ENCODE results near the gene SCAMP3. TPM values are rescaled to one million over a fixed set of nuclear protein-coding genes. Genes with fewer than 3 reads are reported as not detected.
A peak's percentile ranks its signal among the peaks of the same experiment; 100 is the strongest.
"Not testable (repeated sequence)": the region's sequence is repeated elsewhere in the genome, so short reads cannot be mapped to it uniquely, and the experiment has no call there.

SCAMP3 gene
- total RNA-seq, 4 donors from 2014 or later = 54.5 to 91.1 (median 65.2) TPM

DNA sequence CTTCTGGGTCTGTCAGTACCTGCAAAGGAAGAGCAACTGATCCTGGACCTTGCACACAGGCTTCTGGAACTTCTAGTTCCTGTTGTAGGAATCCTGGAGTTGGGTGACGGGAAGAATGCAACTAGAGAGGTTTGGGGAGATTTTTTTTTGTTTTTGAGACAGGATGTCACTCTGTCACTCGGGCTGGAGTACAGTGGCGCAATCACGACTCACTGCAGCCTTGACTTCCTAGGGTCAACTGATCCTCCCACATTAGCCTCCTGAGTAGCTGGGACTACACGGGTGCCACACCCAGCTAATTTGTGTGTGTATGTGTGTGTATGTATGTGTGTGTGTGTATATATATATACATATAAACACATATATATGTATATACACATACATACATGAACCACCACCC lies 25.7 kb downstream of the SCAMP3 start:
- no peak for DNase-seq (ENCODE audit: low spot score in 2 of 2)
- no peak overlapping the region for H3K4me3 ChIP-seq
- no peak overlapping the region for H3K27ac ChIP-seq
- TF ChIP-seq POLR2A (IDR thresholded peaks at IDR 0.05) = no peak
- TF ChIP-seq, protein P1, sequence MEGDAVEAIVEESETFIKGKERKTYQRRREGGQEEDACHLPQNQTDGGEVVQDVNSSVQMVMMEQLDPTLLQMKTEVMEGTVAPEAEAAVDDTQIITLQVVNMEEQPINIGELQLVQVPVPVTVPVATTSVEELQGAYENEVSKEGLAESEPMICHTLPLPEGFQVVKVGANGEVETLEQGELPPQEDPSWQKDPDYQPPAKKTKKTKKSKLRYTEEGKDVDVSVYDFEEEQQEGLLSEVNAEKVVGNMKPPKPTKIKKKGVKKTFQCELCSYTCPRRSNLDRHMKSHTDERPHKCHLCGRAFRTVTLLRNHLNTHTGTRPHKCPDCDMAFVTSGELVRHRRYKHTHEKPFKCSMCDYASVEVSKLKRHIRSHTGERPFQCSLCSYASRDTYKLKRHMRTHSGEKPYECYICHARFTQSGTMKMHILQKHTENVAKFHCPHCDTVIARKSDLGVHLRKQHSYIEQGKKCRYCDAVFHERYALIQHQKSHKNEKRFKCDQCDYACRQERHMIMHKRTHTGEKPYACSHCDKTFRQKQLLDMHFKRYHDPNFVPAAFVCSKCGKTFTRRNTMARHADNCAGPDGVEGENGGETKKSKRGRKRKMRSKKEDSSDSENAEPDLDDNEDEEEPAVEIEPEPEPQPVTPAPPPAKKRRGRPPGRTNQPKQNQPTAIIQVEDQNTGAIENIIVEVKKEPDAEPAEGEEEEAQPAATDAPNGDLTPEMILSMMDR (IDR thresholded peaks at IDR 0.05) = no peak
- no peak for TF ChIP-seq EP300 (IDR thresholded peaks at IDR 0.05)
- WGBS, 2 donors = 78 to 82% methylated on average over 5 of the region's 5 CpGs
- H3K4me1 ChIP-seq = peaks cover 0 to 28% (median 3%) of the 10 kb centered on the region in 4 donors
- peaks cover 0 to 46% (median 4%) of the 10 kb centered on the region in 3 donors for H3K36me3 ChIP-seq
- no peaks in the 10 kb centered on the region for H3K27me3 ChIP-seq
- H3K9me3 ChIP-seq = no peaks in the 10 kb centered on the region

DNA sequence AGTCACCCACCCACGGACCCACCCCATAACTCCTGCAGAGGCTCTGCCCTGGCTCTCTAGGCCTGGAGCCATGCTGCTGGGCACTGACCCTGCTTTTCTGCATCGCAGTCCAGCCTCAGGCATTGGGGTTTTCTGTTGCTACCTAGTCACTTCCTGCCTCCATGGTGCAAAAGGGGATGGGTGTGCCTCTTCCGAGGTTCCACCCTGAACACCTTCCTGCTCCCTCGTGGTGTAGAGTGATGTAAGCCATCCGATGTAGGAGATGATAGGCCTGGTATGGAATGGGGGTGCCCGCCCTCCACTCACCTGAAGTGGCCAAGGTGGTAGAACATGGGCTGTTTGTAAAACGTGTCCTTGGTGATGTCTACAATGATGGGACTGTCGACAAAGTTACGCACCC lies 26.8 kb downstream of the SCAMP3 start:
- WGBS, 2 donors = 87 to 94% methylated on average over 5 to 6 of the region's 9 CpGs
- not testable (repeated sequence) for H3K27ac ChIP-seq; H3K27me3 ChIP-seq; H3K4me3 ChIP-seq; DNase-seq (ENCODE audit: low spot score in 2 of 2); H3K9me3 ChIP-seq
- Histone ChIP-seq H3K36me3 (peaks cover 0 to 46% (median 4%) of the 10 kb centered on the region in 3 donors), H3K4me1 (peaks cover 0 to 25% (median 0%) of the 10 kb centered on the region in 4 donors)

DNA sequence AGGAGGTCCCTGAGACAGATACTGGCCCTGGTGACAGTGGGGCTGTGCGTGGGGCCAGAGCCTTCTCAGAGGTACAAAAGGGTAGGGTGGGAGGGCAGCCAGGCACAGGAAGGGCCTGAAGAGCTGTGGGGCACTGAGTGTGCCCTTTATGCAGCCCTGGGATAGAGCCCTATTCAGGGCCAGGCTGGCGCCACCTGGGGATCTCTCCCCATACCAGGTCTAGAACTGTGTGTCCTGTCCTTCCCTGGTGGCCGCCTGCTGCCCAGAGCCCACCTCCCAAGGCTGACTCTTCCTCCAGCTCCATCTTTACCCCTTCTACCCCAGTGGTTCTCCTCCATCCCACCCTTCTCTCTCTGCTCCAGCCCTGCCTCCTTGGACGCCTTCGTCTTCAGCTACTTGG lies 28.7 kb downstream of the SCAMP3 start:
- not testable (repeated sequence) for H3K27ac ChIP-seq; H3K9me3 ChIP-seq; H3K27me3 ChIP-seq; H3K4me3 ChIP-seq; DNase-seq (ENCODE audit: low spot score in 2 of 2)
- Histone ChIP-seq H3K4me1 (peaks cover 0 to 18% (median 0%) of the 10 kb centered on the region in 4 donors), H3K36me3 (peaks cover 0 to 32% (median 4%) of the 10 kb centered on the region in 3 donors)
- 100% methylated on average over 1 of the region's 5 CpGs; no CpG with 5 or more reads in 1 of the 2 donors for WGBS, 2 donors

DNA sequence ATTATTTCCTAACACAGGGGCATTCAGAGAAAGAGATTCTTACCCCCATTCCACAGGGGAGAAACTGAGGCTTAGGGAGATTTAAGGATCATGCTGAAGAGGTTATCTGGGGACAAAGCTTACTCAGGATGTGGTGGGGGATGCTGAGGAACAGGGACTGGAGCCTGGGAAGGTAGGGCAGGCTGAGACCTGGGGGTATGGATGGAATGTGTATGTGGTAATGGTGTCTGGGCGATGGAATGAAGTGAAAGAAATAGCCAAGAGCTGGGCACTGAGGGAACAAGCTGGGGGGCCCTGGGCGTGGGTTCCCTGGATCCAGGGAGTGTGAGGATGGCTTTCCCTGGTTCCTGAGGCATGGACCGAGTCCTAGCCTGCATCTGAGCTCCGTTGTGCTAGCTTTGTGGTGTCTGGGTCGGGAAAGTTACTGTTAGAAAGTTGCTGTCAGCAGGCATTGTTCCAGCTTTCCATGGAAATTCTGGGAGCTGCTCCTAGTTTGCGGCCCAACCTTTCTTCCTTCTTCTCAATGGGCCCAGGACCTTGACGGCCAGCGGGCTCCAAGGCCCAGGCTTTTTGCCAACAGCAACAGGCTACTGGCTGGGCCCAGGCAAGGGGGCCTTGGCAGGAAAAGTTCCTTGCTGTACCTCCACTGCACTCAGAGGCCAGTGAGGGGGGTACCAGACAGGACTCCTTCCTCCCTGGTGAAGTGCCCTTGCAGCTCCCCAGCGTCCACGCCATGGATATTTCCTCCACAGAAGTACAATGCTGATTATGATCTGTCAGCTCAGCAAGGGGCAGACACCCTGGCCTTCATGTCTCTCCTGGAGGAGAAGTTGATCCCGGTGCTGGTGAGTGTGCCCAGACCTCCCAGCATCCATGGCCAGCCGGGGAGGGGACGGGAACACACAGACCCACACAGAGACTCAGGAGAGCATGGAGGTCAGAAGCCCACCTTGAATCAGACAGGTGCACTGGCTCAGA lies 29.9 kb downstream of the SCAMP3 start:
- Histone ChIP-seq H3K27ac (peak overlapping the region in 2 of 4 donors; percentile 53 to 64), H3K36me3 (peaks cover 0 to 23% (median 0%) of the 10 kb centered on the region in 3 donors), H3K4me1 (peaks cover 0 to 24% (median 3%) of the 10 kb centered on the region in 4 donors)
- WGBS, 2 donors = 31 to 45% methylated on average over 10 of the region's 13 CpGs
- not testable (repeated sequence) for H3K27me3 ChIP-seq; H3K9me3 ChIP-seq; DNase-seq (ENCODE audit: low spot score in 2 of 2); H3K4me3 ChIP-seq

DNA sequence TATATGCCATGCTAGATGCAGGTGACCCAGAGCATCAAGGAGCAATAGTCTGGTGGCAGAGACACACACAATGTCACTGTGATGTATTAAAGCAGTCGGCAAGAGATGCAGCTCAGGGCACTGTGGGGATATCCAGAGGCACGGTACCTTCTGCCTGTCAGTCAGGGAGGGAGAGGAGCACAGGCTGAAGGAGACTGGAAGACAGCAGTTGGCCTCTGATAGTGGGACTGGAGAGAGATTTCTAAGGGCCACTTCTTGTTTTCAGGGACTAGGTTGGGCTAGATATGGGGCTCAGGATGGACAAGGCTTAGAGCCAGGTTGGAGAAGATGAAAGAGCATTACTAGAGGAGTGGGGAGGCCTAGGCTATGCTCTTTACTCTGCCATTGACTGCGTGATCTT lies 30.9 kb downstream of the SCAMP3 start:
- H3K27me3 ChIP-seq; DNase-seq (ENCODE audit: low spot score in 2 of 2); H3K4me3 ChIP-seq; H3K9me3 ChIP-seq: not testable (repeated sequence)
- H3K27ac ChIP-seq = peak overlapping the region in 2 of 4 donors; percentile 53 to 64
- peaks cover 0 to 31% (median 5%) of the 10 kb centered on the region in 4 donors for H3K4me1 ChIP-seq
- peaks cover 0 to 13% (median 0%) of the 10 kb centered on the region in 3 donors for H3K36me3 ChIP-seq
- WGBS, 2 donors = 54 to 78% methylated on average over 3 of the region's 3 CpGs

DNA sequence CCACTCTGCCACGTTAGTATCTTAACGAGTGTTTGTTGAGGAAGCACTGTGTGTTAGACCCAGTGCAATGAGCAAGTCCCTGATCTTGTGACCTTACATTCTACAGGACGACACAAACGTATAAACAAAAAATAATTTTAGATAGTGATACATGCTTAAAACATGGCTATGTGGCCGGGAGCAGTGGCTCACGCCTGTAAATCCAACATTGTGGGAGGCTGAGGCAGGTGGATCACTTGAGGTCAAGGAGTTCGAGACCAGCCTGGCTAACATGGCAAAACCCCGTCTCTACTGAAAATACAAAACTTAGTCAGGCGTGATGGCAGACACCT lies 34.1 kb downstream of the SCAMP3 start:
- H3K4me1 ChIP-seq = peaks cover 0 to 41% (median 9%) of the 10 kb centered on the region in 4 donors
- WGBS, 2 donors = 46 to 50% methylated on average over 9 of the region's 9 CpGs

More for the DNA sequence above, 34.1 kb downstream of the SCAMP3 start:
- Histone ChIP-seq H3K27me3 (no peaks in the 10 kb centered on the region), H3K27ac (peak overlapping the region; percentile 74 to 88 (median 81)), H3K9me3 (no peaks in the 10 kb centered on the region), H3K36me3 (no peaks in the 10 kb centered on the region), H3K4me3 (peak overlapping the region; percentile 35 to 73 (median 63))
- no peak for DNase-seq (ENCODE audit: low spot score in 2 of 2)
- TF ChIP-seq POLR2A (IDR thresholded peaks at IDR 0.05) (no peak), EP300 (IDR thresholded peaks at IDR 0.05) (no peak)
- TF ChIP-seq, protein P1 (IDR thresholded peaks at IDR 0.05) = no peak

Measured in tibial nerve (tissue), 4 donors.